K562 (cell line): ENCODE measurements around the gene RPL28. TPM values are rescaled to one million over a fixed set of nuclear protein-coding genes. Genes with fewer than 3 reads are reported as not detected.

Experiments used
- ATAC-seq: fragments of 200-7000 bp; cut with Tn5 transposase; 3 replicates; pipeline ENCODE4 v1.9.1; 2020; ENCODE audit warnings: moderate library complexity
- BruUV-seq: library from RNA; stranded (reverse); fragments of 400-500 nt; replicated peaks from 2 replicates; lab custom pipeline; 2021; lab: Mats Ljungman, UMichigan
- CTCF ChIA-PET: fragments of 300-600 bp; formaldehyde crosslinking; extraction: SDS; loops from one replicate; lab custom pipeline; 2021; ENCODE audit warnings: low intra/inter-chr PET ratio; lab: Yijun Ruan, JAX
- POLR2A ChIA-PET: fragments of 300-600, 350-650 bp; sonication (Branson Sonifier 250); formaldehyde crosslinking; extraction: SDS; loops from one replicate; lab custom pipeline; 2021; ENCODE audit warnings: antibody characterized with exemption, inconsistent platforms; lab: Yijun Ruan, JAX
- DNase-seq, 4 experiments: peaks; one replicate each; pipeline versions ENCODE4 v3.0.0 to v3.0.0-alpha.2; 2011 to 2018; ENCODE audit warnings: low spot score in 3 of 4, mixed read lengths in 3 of 4; ENCODE audit errors: extremely low read depth in 1 of 4
- FAIRE-seq: peaks from 2 replicates; lab custom pipeline; 2011; peaks lifted over from hg19 to GRCh38; lab: Jason Lieb, UNC
- H2AFZ ChIP-seq: 2 replicates; pipeline ENCODE4 v1.6.0; 2011; ENCODE audit warnings: low read depth, low read length, control low read depth, inconsistent platforms
- H3K27ac ChIP-seq: fragments of 200-600 bp; 3 replicates; pipeline ENCODE4 v1.8.0; 2011; ENCODE audit warnings: low read depth, mild to moderate bottlenecking, control low read depth, inconsistent platforms, low read length, moderate library complexity, mixed read lengths; ENCODE audit errors: extremely low read depth
- H3K27me3 ChIP-seq, 2 experiments: fragments of 300-600 bp in 1 of 2; 2 replicates in 1 of 2; 3 replicates in 1 of 2; pipeline versions ENCODE4 v1.6.0 to v1.8.0; 2011; ENCODE audit warnings: inconsistent platforms in 2 of 2, low read length in 2 of 2, mild to moderate bottlenecking in 1 of 2, mixed read lengths in 1 of 2, moderate library complexity in 1 of 2; ENCODE audit not compliant: control insufficient read depth in 2 of 2, insufficient read depth in 2 of 2
- H3K36me3 ChIP-seq: fragments of 300-600 bp; 3 replicates; pipeline ENCODE4 v1.8.0; 2011; ENCODE audit warnings: mild to moderate bottlenecking, low read length, inconsistent platforms; ENCODE audit not compliant: control insufficient read depth, insufficient read depth
- H3K4me1 ChIP-seq, 2 experiments: fragments of 200-600 bp in 1 of 2; replicated peaks in 1 of 2; 2 replicates in 1 of 2; 3 replicates in 1 of 2; pipeline versions ENCODE4 v1.5.1 to v1.8.0; 2011; ENCODE audit warnings: inconsistent platforms in 2 of 2, low read length in 2 of 2, mild to moderate bottlenecking in 1 of 2, mixed read lengths in 1 of 2, moderate library complexity in 1 of 2; ENCODE audit not compliant: control insufficient read depth in 2 of 2, insufficient read depth in 2 of 2
- H3K4me2 ChIP-seq: 2 replicates; pipeline ENCODE4 v1.6.1; 2011; ENCODE audit warnings: low read length, control low read depth, inconsistent platforms, mixed read lengths; ENCODE audit not compliant: insufficient read depth
- H3K4me3 ChIP-seq: fragments of 200-600 bp; sonication (generic), shearing (Covaris generic); 2 replicates; pipeline ENCODE4 v1.5.1; 2016; ENCODE audit warnings: control low read depth, inconsistent platforms
- H3K79me2 ChIP-seq: fragments of 200-600 bp; 3 replicates; pipeline ENCODE4 v1.8.0; 2011; ENCODE audit warnings: low read length, inconsistent platforms; ENCODE audit not compliant: control insufficient read depth, insufficient read depth
- H3K9ac ChIP-seq, 2 experiments: 2 replicates each; pipeline versions ENCODE4 v1.6.0 to v1.6.1; 2011; ENCODE audit warnings: low read depth in 2 of 2, low read length in 2 of 2, control low read depth in 1 of 2, inconsistent platforms in 1 of 2, mild to moderate bottlenecking in 1 of 2, mixed read lengths in 1 of 2; ENCODE audit not compliant: insufficient read depth in 1 of 2
- H3K9me1 ChIP-seq: one replicate; pipeline ENCODE4 v1.6.0; 2011; ENCODE audit warnings: inconsistent platforms, mild to moderate bottlenecking, low read length, moderate library complexity; ENCODE audit not compliant: control insufficient read depth, insufficient read depth
- H3K9me3 ChIP-seq: replicated peaks from 2 replicates; pipeline ENCODE4 v1.5.1; 2011; ENCODE audit warnings: low read depth, low read length, inconsistent platforms; ENCODE audit not compliant: control insufficient read depth, insufficient read depth
- H4K20me1 ChIP-seq: replicated peaks from 2 replicates; pipeline ENCODE4 v1.6.1; 2011; ENCODE audit warnings: low read length, inconsistent platforms, mixed read lengths; ENCODE audit not compliant: control insufficient read depth, insufficient read depth
- ATF3 ChIP-seq, 2 experiments: fragments of 450-650 bp in 1 of 2; sonication (generic) in 1 of 2; formaldehyde crosslinking in 1 of 2; IDR thresholded peaks in 1 of 2; conservative IDR thresholded peaks in 1 of 2; 2 replicates each; pipeline versions ENCODE4 v1.6.1 to v1.8.1; 2016 to 2023; ENCODE audit warnings: mild to moderate bottlenecking in 2 of 2, moderate library complexity in 2 of 2, inconsistent platforms in 1 of 2, missing genetic modification reagents in 1 of 2
- YBX1 ChIP-seq: fragments of 450-650 bp; IDR thresholded peaks from 2 replicates; pipeline ENCODE4 v1.7.1; 2016; ENCODE audit warnings: mild to moderate bottlenecking
- ZNF518B ChIP-seq: fragments of 250-450 bp; sonication (Bioruptor Pico); IDR thresholded peaks from 2 replicates; pipeline ENCODE4 v1.5.0; 2021; ENCODE audit warnings: mild to moderate bottlenecking, moderate library complexity
- WGBS: fragments of 100-300 bp; shearing (Covaris generic); methylation state at CpG from one replicate; pipeline ENCODE4 v1.1.6; 2016; ENCODE audit warnings: low coverage, mixed read lengths; ENCODE audit not compliant: insufficient coverage; ENCODE audit errors: missing lambda C conversion rate; 5-methylcytosine and 5-hydroxymethylcytosine counted together
- in situ Hi-C: fragments of 300-500 bp; cut with MboI; formaldehyde crosslinking; loops from 4 replicates; pipeline ENCODE4 v1.15.0; 2018; ENCODE audit warnings: inconsistent platforms, mixed read lengths
- intact Hi-C: fragments of 100-400 bp; cut with micrococcal nuclease; formaldehyde crosslinking; loops from 2 replicates; pipeline ENCODE4 v1.14.2; 2022
- polyA plus RNA-seq, 8 experiments: library from polyadenylated mRNA; depleted of rRNA in 4 of 8; stranded (reverse) in 5 of 8; unstranded in 3 of 8; fragments of >200 nt; fragmentation: Nextera tagmentation in 2 of 8; fragmentation: Illumina TruSeq in 1 of 8; extraction: Ambion mirVana in 2 of 8; extraction: Trizol in 1 of 8; gene quantifications; 2 replicates each; pipeline versions ENCODE4 v1.2.1 to v1.2.3, GENCODE V29; 2011 to 2014; ENCODE audit warnings: inconsistent platforms in 1 of 8, missing spikeins in 1 of 8
- total RNA-seq, 7 experiments: library from RNA; depleted of rRNA in 6 of 7; stranded (reverse); fragments of >200 nt in 6 of 7; fragmentation: Illumina TruSeq in 2 of 7; extraction: Trizol in 2 of 7; gene quantifications; 2 replicates each; pipeline versions ENCODE4 v1.2.1 to v1.2.3, GENCODE V29; 2011 to 2021; ENCODE audit warnings: low replicate concordance in 1 of 7

Gene RPL28
- total and polyA plus RNA-seq, 9 of the 15 experiments (the other 6 are each of a cell fraction or from before 2014, with no cell fraction given): 124 to 3,106 (median 622) TPM

- peaks cover 0 to 9% of the 10 kb centered on the region in 2 experiments; a peak in 2 of 5 replicates for H3K4me1 ChIP-seq
- H3K36me3 ChIP-seq: no peaks in the 10 kb centered on the region
- H3K9me1 ChIP-seq: no peaks in the 10 kb centered on the region
- H3K9ac ChIP-seq: no peak overlapping the region; a peak in 1 of 4 replicates
- no peak overlapping the region for H3K4me3 ChIP-seq
- TF ChIP-seq YBX1 (no peak), ATF3 (IDR thresholded peaks at IDR 0.05) (0 out of 2 replicates have a peak, but pooled peaks have one; percentile 8), ATF3 (CRISPR knock-in tag; conservative IDR thresholded peaks at IDR 0.05) (no peak), ZNF518B (CRISPR knock-in tag) (no peak)
- no peaks in the 10 kb centered on the region for H3K79me2 ChIP-seq
- WGBS: 6% methylated on average over 13 of the region's 13 CpGs
- peaks cover 7% of the 10 kb centered on the region; the same call in 1 of the 2 replicates for H3K9me3 ChIP-seq
- no TSS peak for BruUV-seq
- in situ Hi-C loops (no loop called here), intact Hi-C loops (no loop called here)
- no peaks in the 10 kb centered on the region for H4K20me1 ChIP-seq
- FAIRE-seq (no peak), ATAC-seq (no peak), DNase-seq (no peak)
- H2AFZ ChIP-seq: no peak overlapping the region
- CTCF ChIA-PET: no interaction called here
- no peak overlapping the region for H3K27ac ChIP-seq
- peaks cover 11% of the 10 kb centered on the region in 2 experiments for H3K27me3 ChIP-seq
- POLR2A ChIA-PET: interaction anchor here (1.4 kb wide), 1 partner anchor 16 kb away, joined by 4 read pairs; the partner anchor contains the start of gene UBE2S
- no peak overlapping the region for H3K4me2 ChIP-seq
These were observed 37.7 kb downstream of the RPL28 start for GRCh38 chr19:55423225-55424005.
